Smooth muscle cell of the brain vasculature (primary cell): Measurements from ENCODE around the gene SIRT2.
A peak's percentile ranks its signal among the peaks of the same experiment; 100 is the strongest.
"Not testable (repeated sequence)": the region's sequence is repeated elsewhere in the genome, so short reads cannot be mapped to it uniquely, and the experiment has no call there.

Experiments
- DNase-seq: peaks from one replicate; pipeline ENCODE4 v3.0.0-alpha.2; 2012; ENCODE audit warnings: low read depth, low spot score

The SIRT2 gene

GRCh38 chr19:38899447-38900201 lies at the start of gene SIRT2, which contains the start of gene NFKBIB:
SIRT2 (minus strand) TSS chr19:38899618; CDS start chr19:38899521, 97 bp downstream.
NFKBIB (plus strand) TSS chr19:38899969; CDS start chr19:38900033, 64 bp downstream.
- peak; percentile 99 for DNase-seq

DNA sequence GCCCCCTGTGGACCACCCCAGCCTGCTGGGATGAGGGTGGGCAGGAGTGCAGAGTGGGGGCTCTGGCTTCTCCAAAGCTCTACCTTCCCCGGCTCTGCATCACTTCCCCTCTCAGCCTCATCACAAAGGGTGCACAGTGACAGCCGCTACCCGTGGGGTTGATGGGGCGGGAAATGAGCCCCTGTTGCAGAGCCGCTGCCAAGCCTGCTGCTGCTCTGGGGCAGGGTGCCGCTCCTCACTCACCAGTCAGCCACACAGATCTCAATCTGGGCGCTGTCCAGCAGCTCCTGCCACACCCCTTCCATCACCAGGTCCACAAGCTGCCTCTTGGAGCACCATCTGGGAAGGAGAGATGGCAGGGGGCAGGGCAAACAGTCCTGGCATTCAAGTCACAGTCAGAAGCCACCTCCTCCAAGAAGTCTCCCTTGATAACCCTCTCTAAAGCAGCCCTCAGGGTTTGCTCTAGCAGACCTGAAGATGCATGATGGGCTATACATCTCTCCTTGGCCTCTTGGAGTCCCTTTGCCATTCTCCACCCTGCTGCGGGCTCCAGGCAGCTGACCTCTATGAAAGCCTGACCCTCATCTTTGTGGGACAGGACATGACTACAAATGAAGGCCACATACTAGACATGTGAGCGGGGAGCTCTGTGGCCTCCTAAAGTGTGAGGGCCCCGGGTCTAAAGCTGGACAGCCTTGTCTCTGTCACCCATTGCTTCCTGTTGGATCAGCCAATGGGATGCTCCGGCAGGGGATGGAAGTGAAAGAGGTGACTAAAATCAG lies 47.0 kb upstream of the SIRT2 start:
- DNase-seq: no peak

GRCh38 chr19:38945562-38946228 lies 46.3 kb upstream of the SIRT2 start:
- no peak for DNase-seq

DNA sequence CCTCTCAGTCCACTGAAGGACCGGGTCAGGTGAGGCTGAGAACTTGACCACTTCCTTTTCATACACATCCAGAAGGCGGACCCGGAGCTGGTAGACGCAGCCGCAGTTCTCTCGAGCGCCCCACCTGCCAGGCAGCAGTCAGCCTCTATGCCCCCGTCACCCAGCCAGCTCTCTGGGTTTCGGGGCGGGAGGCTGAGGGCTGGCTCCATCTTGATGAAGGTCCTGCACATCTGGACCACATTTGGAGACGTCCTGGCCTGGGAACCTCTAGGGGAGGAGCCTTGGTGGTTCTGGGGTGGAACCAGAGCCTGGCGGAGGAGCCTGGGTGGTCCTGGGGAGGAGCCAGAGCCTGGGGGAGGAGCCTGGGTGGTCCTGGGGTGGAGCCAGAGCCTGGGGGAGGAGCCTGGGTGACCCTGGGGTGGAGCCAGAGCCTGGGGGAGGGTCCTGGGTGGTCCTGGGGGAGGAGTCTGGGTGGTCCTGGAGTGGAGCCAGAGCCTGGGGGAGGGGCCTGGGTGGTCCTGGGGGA lies 45.6 kb upstream of the SIRT2 start:
- no peak for DNase-seq

- DNase-seq: no peak
These were observed 43.2 kb upstream of the SIRT2 start for GRCh38 chr19:38942471-38943181.

- DNase-seq: no peak
These were observed 42.6 kb upstream of the SIRT2 start for GRCh38 chr19:38941979-38942378.

GRCh38 chr19:38941466-38941865 lies 42.0 kb upstream of the SIRT2 start:
- DNase-seq: not testable (repeated sequence)

DNA sequence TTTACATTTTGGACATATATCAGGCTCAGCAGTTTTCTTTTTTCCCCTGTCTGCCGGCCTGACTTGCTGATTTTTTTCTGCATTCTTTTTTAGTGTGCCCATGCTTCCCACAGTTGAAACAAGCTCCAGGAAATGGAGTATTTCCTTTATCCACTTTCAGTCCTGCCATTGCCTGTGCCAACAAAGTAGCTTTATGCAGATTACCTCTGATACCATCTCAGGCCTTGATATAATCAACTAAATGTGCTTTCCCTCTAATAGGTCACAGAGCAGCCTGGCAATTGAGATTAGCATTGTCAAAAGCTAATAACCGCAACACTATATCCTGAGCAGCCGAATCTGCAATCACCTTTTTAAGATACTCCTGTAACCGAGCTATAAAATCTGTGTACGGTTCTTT lies 40.5 kb upstream of the SIRT2 start:
- no peak for DNase-seq

DNA sequence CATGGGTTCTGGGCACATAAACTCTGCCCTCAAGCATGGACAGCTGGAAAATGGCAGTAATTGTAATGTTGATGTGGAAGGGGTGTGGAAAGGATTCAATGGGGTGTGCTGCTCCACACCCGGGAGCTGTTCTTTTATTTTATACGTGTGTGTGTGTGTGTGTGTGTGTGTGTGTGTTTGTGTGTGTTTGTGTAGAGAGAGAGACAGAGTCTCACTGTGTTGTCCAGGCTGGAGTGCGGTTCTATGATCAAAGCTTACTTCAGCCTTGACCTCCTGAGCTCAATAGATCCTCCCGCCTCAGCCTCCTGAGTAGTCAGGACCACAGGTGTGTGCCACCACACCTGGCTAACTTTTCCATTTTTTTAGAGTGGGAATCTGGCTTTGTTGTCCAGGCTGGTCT lies 34.1 kb upstream of the SIRT2 start:
- no peak for DNase-seq

DNA sequence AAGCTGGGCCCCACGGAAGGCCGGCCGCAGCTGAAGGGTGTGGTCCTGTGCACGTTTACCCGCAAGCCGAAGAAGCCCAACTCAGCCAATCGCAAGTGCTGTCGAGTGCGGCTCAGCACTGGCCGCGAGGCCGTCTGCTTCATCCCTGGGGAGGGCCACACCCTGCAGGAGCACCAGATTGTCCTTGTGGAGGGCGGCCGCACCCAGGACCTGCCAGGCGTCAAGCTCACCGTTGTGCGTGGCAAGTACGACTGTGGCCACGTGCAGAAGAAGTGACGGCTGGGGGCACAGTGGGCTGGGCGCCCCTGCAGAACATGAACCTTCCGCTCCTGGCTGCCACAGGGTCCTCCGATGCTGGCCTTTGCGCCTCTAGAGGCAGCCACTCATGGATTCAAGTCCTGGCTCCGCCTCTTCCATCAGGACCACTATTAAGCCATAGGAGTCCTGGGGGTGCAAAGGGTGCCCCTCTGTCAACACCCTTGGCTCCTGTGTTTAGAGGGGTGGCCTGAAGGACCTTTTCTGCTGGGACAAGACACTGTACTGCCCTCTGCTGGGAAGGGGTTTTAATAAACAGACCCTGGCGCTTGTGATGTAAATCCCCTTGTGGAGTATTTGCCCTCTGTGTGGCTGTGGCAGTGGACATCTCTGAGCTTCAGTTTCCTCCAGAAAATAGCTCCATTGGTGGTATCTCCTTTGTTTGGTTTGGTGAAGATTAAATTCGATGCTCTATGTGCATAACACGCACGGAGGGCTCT lies 33.2 kb upstream of the SIRT2 start:
- no peak for DNase-seq

- no peak for DNase-seq
These were observed 32.0 kb upstream of the SIRT2 start for GRCh38 chr19:38931521-38931793.

DNA sequence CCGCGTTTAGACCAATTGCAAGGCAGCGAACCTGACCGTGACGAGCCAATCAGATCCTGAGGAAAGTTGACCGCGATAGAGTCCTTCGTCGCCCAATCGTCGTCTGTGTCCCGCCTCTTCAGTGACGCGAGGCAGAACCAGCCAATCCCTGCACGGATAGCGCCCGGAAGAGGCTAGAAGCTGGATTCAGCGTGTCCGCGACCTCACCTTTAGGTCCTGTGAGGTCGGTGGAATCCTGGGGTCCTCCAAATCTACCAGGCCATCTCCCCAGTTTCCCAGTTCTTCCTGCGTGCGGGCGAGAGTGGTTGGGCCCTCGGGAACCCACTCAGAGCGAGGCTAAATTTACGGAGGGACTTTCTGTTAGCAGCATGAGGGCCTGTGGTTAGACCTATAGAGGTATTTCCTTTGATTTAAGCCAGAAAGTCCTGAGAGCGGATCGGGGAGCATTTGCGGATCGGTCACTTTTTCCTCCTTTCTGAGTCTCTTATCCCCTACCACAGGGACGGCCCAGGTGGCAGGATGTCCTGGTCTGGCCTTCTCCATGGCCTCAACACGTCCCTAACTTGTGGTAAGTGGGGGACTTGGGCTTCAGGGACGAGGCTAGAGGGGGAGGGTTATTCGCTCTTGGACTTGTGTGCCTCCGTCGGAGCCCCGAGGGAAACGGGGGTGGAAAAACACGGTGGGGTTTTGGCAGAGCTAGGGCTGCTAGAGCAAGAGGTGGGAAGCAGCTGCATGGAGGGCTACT lies 31.5 kb upstream of the SIRT2 start, which contains the start of gene MRPS12:
TSS of gene MRPS12 (plus strand) at position 169 of the 745 bp plus-strand sequence. CDS start at position 520, 351 bp downstream.
- DNase-seq: peak; percentile 99

GRCh38 chr19:38929929-38930775 lies 30.7 kb upstream of the SIRT2 start, which contains the start of gene SARS2:
SARS2 (minus strand) TSS chr19:38930763; CDS start chr19:38930736, 27 bp downstream.
- peak; percentile 90 for DNase-seq

- no peak for DNase-seq
These were observed 29.1 kb upstream of the SIRT2 start for GRCh38 chr19:38928391-38929001.

- no peak for DNase-seq
These were observed 25.0 kb upstream of the SIRT2 start for GRCh38 chr19:38924388-38924787.

GRCh38 chr19:38922482-38922881 lies 23.1 kb upstream of the SIRT2 start:
- DNase-seq: no peak

GRCh38 chr19:38921420-38922274 lies 22.2 kb upstream of the SIRT2 start:
- no peak for DNase-seq
